Activated CD4-positive, CD25-positive, alpha-beta regulatory T cell (primary cell): ENCODE data around the gene DUSP11.
"Not testable (repeated sequence)": the region's sequence is repeated elsewhere in the genome, so short reads cannot be mapped to it uniquely, and the experiment has no call there.

Experiments used
- DNase-seq, 4 experiments: peaks; one replicate each; lab custom pipeline; 2025; lab: John Stamatoyannopoulos, UW

DUSP11 gene

DNA sequence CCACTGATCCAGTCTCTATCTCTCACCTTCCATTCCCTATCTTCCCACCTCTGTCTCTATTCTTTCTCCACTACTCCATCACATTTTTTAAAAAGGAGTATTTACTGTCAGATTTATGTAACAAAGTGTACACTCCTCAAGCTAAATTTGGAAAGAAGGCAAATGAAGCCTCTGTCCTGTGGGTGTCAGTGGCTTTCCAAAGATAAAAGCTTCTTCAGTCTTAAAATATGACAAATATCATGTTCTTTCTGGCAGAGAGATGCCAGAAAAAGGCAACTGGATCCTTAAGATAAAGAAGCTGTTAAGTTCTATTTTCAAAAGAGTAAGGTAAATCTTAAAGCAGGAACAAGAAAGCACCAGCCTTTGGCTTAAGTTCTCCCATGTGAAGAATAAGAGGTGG lies 7.1 kb downstream of the DUSP11 start:
- no peak for DNase-seq

DNA sequence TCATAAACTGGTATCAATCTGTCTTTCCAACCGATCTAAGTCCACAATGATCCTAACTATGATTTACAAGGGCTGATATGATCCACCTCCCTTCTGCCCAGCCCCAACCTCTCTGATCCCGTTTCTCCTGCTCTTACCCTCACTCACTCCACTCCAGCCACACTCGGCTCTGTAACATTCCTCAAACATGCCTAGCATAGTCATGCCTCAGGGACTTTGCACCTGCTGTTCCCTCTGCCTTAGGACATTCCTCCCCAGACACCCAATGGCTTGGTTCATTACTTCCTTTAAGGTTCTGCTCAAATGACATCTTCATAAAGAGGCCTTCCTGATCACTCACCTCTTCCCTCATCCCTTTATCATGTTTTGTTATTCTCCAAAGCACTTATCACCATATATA lies 9.2 kb downstream of the DUSP11 start:
- DNase-seq, result no peak

DNA sequence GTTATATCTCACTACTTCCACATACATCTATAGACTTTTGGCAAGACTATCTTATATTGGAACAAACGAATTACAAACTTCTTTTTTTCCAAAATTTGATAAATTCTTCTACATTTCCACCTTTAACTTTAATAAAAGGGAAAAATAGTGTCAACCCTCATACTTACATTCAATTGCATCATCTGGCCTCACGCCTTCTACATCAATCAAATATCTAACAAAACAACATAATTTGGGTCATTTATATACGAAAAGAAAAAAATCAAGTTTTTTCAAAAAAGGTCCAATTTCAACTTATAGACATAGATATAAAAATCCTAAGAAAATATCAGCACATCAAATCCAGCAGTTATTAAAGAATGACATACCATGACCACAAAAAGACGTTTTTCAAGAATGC lies 12.9 kb downstream of the DUSP11 start:
- DNase-seq, result no peak

DNA sequence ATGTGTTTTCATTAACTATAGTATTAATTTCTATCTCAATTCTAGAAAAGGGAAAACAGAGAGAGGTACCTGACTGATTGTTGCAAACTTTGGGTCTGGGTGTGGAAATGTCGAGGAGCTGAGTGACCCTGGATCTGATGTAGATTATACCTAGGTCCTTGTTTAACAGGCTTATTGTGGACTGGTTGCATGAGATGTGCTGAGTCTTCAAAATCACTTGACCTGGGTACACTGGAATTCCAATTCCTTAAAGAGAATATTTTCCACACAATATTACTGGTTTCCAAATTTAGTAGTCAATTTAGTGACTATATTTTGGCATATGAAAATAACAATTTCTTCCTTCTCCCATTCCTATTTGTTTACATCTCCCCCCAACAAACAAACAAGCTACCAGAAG lies 13.6 kb downstream of the DUSP11 start:
- DNase-seq, result no peak

DNA sequence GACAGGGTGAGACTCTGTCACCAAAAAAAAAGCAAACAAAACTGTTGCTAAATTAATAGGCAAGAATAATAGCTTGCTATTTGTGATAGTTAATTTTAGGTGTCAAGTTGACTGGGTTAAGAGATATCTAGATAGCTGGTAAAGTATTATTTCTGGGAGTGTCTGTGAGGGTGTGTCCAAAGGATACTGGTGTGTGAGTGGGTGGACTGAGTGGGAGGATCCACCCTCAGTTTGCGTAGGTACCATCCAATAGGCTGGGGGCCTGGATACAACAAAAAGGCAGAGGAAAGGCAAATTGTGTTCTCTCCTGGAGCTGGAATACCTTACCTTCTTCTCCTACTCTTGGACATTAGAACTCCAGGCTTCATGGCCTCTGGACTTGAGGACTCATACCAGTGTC lies 15.0 kb downstream of the DUSP11 start:
- DNase-seq, result no peak

DNA sequence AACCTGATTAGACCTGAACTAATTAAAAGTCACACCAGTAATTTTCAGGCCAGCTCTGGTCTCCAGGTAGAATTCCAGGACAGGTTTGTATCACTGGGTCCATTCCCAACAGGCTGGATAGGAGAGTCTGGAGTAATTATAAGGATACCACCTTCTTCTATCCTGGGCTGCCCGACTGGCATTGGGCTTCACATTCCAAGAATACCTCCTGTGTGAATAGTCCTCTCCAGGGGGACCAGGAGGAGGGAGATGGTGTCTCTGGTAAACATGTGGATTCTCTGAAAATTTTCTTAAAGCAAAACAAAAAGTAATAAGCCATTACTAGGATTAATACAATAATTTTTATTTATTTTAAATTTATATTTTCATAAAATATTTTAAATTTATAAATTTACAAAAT lies 17.3 kb downstream of the DUSP11 start:
- DNase-seq, result no peak

DNA sequence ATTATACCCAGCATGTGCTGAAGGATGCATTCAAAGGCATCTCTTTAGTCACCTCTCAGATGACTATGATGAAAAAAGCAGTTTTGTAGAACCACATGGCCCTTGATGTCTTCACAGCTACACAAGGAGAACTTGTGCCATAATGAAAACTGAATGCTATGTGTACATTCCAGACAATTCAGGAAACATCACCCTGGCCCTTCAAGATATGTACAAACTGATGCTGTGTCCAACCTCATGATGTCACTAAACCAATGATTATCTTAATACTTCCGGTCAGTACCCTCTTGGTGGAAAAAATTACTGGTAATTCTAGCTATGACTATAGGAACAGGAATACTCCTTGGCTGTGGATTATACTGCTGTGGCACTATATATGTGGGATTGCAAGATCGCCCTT lies 20.0 kb downstream of the DUSP11 start:
- DNase-seq, result no peak

DNA sequence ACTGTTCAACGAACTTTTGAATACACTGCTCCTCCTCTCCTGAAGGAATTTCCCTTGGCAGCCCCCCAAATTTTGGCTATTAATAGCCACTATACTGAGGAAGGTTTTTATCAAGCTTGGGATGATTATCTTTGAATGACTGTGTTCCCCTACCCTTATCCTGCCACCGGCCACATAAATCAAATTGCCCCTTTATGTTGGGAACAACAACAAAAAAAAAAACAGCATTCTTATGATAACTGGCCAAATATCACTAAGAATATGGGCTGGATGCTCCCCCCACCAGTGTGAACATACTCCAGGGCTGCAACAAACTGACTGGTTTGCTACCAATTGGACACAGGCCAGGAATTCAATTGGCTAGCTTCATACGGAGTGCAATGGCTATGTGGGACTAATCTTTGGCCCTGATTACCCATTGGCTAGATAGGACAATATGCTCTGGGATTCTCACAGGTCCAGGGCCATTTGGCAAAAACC lies 20.6 kb downstream of the DUSP11 start:
- DNase-seq, result no peak

DNA sequence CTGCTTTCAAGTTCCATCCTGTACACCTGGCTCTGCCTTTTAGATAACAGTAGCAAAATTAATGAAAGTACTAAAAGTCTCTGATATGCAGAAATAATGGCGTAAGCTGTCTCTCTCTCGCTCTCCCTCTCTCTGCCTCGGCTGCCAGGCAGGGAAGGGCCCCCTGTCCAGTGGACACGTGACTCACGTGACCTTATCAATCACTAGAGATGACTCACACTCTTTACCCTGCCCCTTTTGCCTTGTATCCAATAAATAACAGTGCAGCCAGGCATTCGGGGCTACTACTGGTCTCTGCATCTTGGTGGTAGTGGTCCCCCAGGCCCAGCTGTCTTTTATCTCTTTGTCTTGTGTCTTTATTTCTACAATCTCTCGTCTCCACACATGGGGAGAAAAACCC lies 25.6 kb downstream of the DUSP11 start:
- not testable (repeated sequence) for DNase-seq

DNA sequence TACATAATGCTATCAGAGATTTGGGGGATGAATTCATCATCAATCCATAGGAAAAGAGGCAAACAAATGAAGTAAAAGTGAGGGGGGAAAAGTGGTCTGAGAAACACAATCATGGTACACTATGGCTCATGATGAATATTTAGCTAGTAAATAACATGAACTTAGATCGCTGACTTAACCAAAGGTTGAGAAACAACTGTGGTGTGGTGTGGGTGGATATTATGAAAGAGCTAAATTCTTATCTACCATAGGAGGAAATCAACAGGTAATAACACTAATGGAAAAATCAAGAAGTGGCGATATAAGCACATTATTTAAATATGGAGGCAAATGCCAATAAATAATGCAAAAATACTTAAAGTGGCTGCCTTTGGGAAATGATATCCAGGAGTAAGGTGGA lies 30.6 kb downstream of the DUSP11 start:
- DNase-seq, result no peak

DNA sequence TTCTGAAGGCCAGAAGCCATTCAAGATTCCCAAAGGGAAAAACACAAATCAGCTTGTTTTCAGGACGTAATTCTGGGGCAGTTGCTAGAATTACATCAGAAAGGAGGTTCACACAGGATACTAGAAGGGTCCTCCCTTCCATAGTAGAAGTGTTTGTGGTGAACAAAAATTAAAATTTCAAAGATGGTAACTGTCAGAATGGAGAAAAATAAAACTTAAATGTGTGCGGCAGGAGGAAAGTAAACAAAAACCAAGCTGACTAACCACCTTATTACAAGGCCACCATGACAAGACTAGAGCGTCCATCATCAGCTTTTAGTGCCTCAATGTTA lies 33.1 kb downstream of the DUSP11 start:
- no peak for DNase-seq

DNA sequence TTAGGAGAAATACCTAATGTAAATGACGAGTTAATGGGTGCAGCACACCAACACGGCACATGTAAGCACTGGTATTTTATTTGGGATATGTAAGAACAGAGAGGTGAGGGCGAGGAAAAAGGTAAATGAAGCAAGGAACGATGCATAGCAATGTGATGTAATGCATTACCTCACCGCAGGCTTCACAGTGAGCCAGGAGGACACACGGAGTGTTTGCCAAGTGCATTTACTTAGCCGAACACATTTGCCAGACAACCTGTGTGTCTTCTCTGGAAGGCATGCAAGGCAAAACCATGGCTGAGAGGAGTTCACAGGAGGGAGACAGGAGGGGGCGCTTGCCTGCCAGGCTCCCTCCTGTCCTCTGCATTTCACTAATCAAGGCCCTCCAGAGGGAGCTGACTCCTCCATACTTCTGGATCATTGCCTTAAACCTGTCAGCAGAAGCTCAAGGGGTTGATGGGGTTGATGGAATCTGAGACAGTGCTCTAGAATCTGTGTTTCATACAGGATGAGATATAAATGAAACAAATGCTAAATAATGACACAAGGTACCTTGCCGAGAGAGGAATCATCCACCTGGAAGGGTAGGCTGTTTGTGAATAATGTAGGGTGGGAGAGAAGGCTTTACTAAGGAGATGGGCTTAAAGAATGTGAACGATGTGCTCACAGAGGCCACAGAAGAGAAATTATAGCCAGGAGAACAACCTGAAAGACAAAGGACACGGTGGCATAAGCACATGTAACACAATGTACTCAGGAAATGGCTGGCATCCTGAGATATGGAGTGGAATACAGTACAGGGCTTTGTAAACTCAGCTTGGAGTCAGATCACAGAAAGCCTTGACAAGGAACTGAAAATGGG lies 33.7 kb downstream of the DUSP11 start:
- no peak for DNase-seq

DNA sequence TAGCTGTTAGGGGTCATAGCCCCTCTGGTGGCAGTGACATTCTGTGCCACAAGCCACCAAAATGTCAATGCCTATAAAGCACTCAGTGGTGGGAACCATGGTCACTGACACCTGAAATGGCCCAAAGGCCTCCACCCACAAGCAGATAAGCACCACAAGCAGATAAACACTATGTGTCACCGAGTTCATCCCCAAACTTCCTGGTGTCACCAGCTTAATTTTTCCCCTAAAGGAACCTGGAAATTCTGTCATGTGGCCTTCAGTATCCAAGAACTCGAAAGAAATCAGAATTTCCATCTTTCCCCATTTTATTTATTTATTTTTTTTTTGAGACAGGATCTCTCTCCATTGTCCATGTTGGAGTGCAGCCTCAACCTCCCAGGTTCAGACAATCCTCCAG lies 39.1 kb downstream of the DUSP11 start:
- DNase-seq, result no peak

DNA sequence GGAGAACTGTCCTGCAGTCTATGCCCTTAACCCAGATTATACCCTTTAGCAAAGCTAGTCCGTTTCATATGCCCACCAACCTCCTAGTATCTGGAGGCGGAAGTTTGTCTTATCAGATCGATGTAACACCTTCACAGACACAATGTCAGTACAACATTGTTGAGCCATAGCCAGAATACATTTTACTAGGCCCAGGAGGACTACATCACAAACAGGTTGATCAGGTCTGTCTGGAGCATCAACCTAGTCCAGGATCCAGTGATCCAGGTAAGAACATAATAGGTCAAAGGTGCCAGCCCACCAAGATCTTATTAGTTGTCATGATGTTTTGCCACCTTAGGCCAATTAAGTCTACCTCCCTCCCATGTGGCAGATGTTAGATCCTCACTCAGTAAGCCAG lies 40.8 kb downstream of the DUSP11 start:
- DNase-seq, result no peak

DNA sequence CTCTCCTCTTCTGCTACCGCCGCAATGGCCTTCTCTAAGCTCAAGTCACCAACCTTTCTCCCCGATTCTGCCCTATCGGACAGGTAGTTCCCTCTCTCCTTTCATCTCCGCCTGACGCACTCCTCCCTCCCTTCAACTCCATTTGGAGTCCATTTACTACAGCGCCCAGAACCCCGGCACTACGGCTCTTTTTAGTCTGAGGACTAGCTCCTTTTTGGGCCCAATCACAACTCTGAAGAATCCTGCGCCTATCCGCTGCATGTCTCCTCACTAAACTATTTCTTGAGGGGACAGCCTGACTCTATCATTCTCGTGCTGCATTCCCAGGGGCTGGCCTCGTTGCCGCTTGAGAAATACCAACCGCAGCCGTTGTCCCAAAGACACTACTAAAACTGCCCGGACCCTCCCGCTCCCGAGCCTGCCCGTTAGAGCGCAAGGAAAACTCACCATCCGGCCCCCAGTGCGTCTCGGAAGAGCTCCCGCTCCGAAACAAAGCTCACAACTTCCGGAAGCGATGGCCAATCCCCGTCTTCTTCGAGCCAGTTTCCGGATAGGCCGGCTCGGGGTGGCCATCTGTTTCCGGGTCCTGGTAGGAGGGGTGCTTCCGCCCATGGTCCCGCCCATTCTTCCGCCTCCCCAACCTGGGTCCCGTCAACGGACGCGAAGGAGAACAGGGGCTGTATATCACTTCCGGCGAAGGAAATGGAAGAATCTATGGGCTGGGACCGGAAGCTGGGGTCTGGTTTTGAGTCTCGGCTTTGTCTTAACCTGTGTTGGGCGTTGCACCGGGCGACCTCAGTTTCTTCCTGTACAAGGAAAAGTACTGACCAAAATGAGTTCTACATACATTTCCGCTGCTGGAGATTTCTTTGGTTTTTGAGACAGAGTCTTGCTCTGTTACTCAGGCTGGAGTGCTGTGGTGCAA lies 42.8 kb downstream of the DUSP11 start, which contains the start of gene TPRKB:
Gene TPRKB (minus strand): TSS at position 491 of the 925 bp plus-strand sequence. CDS start 2,776 bp downstream, outside the sequence.
- peak; percentile 78 to 89 (median 87) for DNase-seq

DNA sequence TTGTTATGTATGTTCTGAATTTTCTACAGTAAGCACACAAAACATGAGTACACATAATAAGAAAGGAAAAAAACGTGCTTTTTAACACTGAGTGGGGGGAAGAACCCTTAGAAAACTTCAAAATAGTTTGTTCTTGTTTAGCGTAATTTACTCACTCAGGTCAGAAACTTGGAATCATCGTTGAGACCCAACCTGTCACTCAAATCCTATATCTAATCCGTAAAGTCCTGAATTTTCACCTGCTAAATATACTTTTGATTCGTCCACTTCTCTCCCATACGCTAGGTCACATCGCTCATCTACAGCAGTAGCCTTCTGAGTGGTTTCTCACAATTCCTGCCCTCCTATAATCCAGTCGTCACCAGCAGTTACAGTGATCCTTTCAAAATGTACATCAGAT lies 43.5 kb downstream of the DUSP11 start:
- no peak for DNase-seq

DNA sequence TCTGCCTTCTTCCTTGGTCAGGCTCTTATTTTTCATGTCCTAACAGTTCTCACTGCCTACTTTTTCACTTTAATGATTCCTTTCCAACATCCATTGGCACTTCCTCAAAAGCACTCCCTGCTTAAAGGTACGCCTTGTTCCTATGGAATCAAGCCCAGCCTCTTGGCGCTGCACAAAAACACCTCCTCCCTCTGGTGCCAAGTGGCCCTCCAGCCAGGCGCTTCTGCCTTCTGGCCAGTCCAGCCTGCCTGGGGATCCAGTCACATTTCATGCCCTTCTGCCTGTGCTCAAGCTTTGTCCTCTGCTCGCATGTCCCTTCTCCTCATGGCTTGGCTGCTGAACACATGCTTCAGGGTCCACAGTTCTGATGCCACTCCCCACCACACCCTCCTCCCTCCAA lies 49.1 kb downstream of the DUSP11 start:
- no peak for DNase-seq

DNA sequence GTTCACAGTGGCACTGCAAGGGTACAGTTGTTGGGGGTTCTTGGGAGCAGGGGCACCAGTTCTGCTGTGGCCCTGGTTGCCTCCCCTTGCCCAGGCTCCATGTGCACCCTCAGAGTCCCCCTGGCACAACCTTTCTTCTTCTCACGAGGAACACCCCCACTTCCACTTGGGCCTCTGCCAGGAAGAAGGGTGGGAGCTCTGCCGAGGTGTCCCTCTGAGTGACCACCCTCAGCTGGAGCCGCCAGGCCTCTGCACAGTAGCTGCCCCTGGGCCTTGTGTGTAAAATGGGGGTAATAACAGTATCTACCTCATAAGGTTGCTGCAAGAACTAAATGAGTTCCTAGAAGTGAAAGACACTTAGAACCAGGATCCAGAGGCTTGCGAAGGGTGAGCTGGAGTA lies 51.2 kb downstream of the DUSP11 start:
- DNase-seq, result no peak

DNA sequence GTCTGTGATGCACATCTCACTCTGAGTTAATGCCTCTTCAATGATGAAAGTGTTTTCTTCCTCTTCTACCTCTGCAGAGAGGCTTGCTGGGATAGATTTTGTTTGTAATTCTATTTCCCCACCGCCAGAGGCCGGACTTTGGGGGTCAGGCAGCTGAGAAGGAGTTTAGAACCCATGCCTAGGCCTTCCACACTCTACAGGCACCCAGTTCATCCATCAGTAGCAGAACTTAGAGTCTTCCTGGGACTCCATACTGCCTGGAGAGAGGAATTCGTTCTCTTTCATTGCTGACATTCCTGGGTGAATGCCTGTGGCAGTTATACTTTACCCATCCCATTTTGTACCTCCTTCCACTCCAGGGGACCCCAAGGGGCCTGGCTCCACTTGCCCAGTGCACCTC lies 51.9 kb downstream of the DUSP11 start:
- no peak for DNase-seq

DNA sequence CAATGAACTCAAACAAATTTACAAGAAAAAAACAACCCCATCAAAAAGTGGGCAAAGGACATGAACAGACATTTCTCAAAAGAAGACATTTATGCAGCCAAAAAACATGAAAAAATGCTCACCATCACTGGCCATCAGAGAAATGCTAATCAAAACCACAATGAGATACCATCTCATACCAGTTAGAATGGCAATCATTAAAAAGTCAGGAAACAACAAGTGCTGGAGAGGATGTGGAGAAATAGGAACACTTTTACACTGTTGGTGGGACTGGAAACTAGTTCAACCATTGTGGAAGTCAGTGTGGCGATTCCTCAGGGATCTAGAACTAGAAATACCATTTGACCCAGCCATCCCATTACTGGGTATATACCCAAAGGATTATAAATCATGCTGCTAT lies 53.2 kb downstream of the DUSP11 start:
- DNase-seq, result not testable (repeated sequence)

DNA sequence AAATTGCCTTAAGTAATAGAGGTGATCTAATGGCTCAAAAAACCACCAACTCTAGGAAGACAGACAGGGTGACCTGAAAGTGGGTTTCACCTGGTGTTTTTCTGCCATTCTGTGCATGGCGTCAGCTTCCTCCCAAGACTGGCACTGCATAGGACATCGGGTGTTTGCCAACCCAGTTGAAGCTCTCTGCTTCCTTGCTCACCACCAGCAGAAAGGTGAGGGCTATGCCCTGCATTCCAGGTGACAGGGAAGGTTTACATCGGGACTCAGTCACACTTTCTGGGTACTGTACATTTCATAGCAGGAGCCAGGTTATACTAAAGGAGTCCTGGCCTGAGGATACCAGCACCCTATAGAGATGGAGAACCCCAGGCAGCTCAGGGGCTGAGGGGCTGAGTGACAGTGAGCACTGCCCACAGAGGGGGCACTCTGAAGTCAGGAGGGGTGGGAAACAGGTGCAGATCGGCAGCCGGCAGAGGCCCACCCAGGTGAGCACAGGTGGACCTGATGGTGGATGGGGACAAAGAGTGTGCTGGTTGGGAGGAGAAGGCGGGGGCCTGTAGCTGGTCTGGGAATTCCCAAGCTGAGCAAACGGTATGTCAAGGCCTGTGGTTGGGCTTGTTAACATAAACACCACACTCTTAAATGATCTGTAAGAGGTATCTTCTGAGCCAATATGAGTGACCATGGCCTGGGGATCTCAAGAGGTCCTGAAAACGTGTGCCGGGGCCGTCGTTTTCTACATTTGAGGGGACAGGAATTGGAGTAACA lies 60.9 kb downstream of the DUSP11 start:
- DNase-seq, result no peak

DNA sequence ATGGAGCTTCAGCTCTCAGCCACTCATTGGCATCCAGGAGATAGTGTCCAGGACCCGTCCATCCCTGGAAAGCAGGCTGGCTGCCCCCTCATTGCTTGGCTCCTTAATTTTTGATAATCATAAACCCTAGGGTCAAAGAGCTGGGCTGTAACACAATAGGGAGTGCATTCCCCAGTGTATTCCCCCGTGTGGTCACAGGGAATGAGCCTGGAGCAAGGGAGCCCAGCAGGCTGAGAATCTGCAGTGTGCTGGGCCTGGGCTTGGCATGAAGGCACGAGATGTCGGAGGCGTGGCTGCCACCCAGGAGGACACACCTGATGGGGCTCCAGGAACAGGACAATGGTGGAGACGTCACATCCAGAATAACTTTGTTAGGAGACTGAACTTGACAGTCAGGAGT lies 61.5 kb downstream of the DUSP11 start:
- DNase-seq, result no peak
